HL-60 (cell line): ENCODE results near the gene FILIP1L.

Experiments used
- DNase-seq, 2 experiments: peaks; one replicate each; pipeline ENCODE4 v3.0.0-alpha.2; 2010 to 2020; ENCODE audit warnings: low read depth in 1 of 2, low spot score in 1 of 2
- H3K27ac ChIP-seq: fragments of 250-450 bp; sonication (Bioruptor Pico); replicated peaks from 2 replicates; pipeline ENCODE4 v1.5.1; 2020; ENCODE audit warnings: mild to moderate bottlenecking, moderate library complexity
- H3K27me3 ChIP-seq: fragments of 250-450 bp; sonication (Bioruptor Pico); 2 replicates; pipeline ENCODE4 v1.5.1; 2021; ENCODE audit warnings: mild to moderate bottlenecking, moderate library complexity; ENCODE audit not compliant: insufficient read depth, poor library complexity, severe bottlenecking
- H3K4me3 ChIP-seq: replicated peaks from 2 replicates; pipeline ENCODE4 v1.5.1; 2011; ENCODE audit warnings: mild to moderate bottlenecking, control low read depth, low read length; ENCODE audit not compliant: insufficient read depth
- GABPA ChIP-seq: IDR thresholded peaks from 2 replicates; pipeline ENCODE4 v1.6.1; 2012; ENCODE audit warnings: low read depth
- POLR2AphosphoS5 ChIP-seq: IDR thresholded peaks from 2 replicates; pipeline ENCODE4 v1.6.1; 2012; ENCODE audit warnings: low read depth
- SPI1 ChIP-seq: IDR thresholded peaks from 2 replicates; pipeline ENCODE4 v1.6.1; 2012; ENCODE audit warnings: low read depth, mild to moderate bottlenecking, borderline replicate concordance
- TF ChIP-seq, protein P1 (sequence below): IDR thresholded peaks from one replicate; pipeline ENCODE4 v1.5.1; 2011; ENCODE audit warnings: low read length, control low read depth, inconsistent platforms; ENCODE audit not compliant: insufficient read depth
- TF ChIP-seq, protein P2 (sequence below): IDR thresholded peaks from 2 replicates; pipeline ENCODE4 v1.6.1; 2012; ENCODE audit warnings: low read depth; ENCODE audit not compliant: insufficient replicate concordance

FILIP1L gene

DNA sequence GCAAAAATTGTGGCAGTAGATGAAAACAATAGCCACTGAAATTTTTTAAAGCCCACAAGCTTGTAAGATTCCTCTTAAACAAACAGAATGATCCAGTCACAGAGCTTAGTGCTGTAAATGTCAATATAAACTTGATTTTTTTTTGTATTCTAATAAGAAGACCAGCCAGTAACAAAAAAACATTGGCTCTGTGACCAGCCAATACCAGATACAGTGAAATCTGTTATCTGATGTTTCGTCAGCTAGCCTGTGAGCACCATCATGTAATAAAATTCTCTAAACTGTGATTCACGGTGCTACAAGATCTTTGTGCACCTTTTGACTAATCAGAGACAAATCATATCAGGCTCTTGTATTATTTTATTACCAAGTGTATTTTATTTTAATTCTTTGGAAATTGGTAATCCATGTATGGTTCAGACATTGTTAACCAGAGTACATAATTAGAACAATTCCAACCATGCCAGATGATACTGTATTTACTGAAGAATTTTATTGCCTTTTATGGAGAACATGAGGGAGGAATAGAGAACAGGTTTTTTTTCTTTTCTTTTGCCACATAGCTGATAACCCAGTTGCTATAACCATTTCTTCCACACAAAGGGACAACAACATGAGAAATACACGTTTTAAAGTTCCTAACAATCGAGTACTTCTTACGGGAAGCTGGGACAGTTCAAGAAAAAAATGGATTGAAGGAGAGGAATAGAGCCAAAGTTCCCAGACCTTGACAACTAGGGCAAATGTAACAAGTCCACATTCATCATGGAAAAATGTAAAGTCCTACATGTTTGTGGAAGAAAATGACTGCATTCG is 71.9 kb downstream of the FILIP1L start:
- no peak for DNase-seq
- no peaks in the 10 kb centered on the region for H3K27me3 ChIP-seq
- no peak overlapping the region for H3K4me3 ChIP-seq
- TF ChIP-seq, protein P1, sequence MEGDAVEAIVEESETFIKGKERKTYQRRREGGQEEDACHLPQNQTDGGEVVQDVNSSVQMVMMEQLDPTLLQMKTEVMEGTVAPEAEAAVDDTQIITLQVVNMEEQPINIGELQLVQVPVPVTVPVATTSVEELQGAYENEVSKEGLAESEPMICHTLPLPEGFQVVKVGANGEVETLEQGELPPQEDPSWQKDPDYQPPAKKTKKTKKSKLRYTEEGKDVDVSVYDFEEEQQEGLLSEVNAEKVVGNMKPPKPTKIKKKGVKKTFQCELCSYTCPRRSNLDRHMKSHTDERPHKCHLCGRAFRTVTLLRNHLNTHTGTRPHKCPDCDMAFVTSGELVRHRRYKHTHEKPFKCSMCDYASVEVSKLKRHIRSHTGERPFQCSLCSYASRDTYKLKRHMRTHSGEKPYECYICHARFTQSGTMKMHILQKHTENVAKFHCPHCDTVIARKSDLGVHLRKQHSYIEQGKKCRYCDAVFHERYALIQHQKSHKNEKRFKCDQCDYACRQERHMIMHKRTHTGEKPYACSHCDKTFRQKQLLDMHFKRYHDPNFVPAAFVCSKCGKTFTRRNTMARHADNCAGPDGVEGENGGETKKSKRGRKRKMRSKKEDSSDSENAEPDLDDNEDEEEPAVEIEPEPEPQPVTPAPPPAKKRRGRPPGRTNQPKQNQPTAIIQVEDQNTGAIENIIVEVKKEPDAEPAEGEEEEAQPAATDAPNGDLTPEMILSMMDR = no peak
- TF ChIP-seq POLR2AphosphoS5 (no peak), GABPA (no peak), SPI1 (no peak)
- TF ChIP-seq, protein P2, sequence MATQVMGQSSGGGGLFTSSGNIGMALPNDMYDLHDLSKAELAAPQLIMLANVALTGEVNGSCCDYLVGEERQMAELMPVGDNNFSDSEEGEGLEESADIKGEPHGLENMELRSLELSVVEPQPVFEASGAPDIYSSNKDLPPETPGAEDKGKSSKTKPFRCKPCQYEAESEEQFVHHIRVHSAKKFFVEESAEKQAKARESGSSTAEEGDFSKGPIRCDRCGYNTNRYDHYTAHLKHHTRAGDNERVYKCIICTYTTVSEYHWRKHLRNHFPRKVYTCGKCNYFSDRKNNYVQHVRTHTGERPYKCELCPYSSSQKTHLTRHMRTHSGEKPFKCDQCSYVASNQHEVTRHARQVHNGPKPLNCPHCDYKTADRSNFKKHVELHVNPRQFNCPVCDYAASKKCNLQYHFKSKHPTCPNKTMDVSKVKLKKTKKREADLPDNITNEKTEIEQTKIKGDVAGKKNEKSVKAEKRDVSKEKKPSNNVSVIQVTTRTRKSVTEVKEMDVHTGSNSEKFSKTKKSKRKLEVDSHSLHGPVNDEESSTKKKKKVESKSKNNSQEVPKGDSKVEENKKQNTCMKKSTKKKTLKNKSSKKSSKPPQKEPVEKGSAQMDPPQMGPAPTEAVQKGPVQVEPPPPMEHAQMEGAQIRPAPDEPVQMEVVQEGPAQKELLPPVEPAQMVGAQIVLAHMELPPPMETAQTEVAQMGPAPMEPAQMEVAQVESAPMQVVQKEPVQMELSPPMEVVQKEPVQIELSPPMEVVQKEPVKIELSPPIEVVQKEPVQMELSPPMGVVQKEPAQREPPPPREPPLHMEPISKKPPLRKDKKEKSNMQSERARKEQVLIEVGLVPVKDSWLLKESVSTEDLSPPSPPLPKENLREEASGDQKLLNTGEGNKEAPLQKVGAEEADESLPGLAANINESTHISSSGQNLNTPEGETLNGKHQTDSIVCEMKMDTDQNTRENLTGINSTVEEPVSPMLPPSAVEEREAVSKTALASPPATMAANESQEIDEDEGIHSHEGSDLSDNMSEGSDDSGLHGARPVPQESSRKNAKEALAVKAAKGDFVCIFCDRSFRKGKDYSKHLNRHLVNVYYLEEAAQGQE = no peak
- no peak overlapping the region for H3K27ac ChIP-seq

DNA sequence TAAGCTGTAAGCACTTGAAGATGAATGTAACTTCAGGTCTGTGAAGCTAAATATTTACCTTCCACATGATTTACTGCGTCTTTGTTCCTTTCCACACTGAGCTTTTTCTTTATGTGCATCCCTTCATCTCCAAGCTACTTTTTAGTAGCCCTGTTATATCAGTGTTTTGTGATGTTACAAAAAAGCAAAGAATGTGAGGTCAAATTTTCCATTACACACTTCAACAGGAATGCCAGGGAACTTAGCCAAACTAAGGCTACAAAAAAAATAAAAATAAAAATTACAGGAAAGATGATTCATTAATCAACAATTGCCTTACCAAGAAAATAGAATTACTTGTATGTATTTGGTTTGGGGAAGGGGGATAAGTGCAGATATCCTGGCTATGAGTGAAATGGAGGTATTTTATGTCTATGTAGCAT is 73.0 kb downstream of the FILIP1L start:
- Histone ChIP-seq H3K4me3 (no peak overlapping the region), H3K27ac (no peak overlapping the region), H3K27me3 (no peaks in the 10 kb centered on the region)
- DNase-seq = no peak
- TF ChIP-seq SPI1 = no peak
- TF ChIP-seq, protein P1 = no peak
- TF ChIP-seq, protein P2 = no peak
- TF ChIP-seq POLR2AphosphoS5 = no peak

DNA sequence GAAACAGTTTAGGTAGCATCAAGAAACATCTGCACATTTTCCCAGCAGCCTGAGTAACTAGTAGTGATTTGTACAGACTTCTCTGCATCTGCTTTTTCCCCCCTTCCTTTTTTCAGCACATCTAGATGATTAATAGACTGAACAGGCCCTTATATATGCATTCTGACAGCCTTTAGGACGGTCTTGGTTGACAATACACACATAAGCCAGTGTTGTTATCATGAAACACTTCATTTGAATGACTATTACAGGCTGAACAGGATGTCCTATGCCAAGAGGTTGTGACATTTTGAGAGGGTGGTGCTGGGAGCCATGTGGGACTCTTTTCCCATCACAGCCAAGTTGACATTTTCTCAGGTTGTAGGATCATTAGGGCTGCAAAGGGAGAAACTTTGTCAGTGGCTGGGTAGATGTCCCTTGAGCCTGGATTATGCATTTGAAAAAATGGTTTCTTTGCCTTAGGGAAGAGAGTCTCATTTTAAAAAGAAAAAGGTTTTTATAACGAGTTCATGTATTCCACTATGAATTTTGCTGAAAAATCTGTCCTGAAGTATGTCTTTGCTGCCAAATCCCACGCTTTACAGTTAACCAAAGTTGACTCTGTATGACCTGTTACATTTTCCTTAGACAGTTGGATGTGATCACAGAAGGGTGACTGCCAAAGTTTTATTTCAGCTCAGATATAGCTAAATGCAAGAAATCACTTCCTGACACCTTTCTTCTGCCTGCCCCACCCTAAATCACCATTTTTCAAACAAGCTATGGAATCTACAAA is 73.7 kb downstream of the FILIP1L start:
- TF ChIP-seq, protein P2 = no peak
- TF ChIP-seq SPI1 = no peak
- no peak for TF ChIP-seq POLR2AphosphoS5
- TF ChIP-seq, protein P1 = no peak
- TF ChIP-seq GABPA = no peak
- Histone ChIP-seq H3K27me3 (no peaks in the 10 kb centered on the region), H3K4me3 (no peak overlapping the region), H3K27ac (no peak overlapping the region)
- no peak for DNase-seq
